Measurements from ENCODE around the gene WWTR1. TPM values are rescaled to one million over a fixed set of nuclear protein-coding genes. Genes with fewer than 3 reads are reported as not detected.

The WWTR1 gene
- total RNA-seq, 1 donor from 2014 or later = 209 TPM

- DNase-seq (ENCODE audit: low read depth) = no peak
Observed at GRCh38 chr3:149567381-149567780, 90.4 kb downstream of the WWTR1 start.

DNA sequence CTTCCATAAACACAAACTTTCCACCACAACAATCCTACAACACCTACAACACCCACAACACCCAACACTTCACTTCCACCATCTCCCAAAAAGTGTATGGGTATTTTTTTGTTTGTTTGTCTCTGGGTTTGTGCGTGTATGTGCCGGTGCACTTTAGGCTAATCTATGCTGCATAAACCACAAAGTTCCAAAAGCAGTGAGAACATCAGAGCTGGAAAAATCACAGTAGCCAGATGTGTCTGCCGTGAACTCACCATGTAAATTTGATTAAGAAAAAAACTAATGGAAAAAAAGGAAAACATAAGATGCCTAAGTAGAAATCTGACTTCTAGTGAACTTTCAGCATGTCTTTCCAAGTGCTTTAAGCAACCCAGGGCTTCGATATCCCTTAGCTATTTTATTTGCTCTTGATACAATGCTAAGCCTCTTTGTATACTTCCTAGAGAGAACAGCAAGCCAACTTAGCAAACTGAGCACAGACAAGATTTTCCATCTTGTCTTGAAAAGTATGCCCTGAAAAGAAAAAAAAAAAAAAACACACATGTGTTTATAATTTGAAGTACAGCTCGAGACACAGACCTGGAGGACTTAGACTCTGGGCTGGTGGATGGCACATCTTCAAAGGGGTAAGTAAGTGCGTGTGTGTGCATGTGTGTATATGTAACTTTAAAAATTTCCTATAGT lies 91.4 kb downstream of the WWTR1 start:
- no peak for DNase-seq (ENCODE audit: low read depth)

DNA sequence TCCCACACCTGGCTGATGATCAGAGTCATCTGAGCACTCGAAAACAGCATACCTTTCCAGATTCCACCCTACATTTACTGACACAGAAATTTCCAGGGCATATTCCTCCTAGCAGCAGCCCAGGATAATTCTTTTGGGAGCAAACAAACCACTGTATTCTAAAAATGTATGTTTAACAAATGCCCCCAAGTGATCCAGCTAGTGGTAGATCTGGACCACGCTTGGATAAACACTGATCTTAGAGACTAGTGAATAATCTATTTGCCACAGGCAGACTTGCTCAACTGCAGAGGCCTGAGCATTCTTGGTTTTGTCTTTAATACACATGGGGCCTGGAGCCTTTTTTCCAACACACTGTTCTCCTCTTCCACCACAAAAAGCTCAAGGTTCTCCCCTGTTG lies 93.7 kb downstream of the WWTR1 start:
- DNase-seq (ENCODE audit: low read depth) = peak; percentile 85

- DNase-seq (ENCODE audit: low read depth) = no peak
Observed at GRCh38 chr3:149563114-149563513, 94.7 kb downstream of the WWTR1 start.

GRCh38 chr3:149560617-149561016 lies 97.2 kb downstream of the WWTR1 start:
- no peak for DNase-seq (ENCODE audit: low read depth)

GRCh38 chr3:149560001-149560400 lies 97.8 kb downstream of the WWTR1 start:
- DNase-seq (ENCODE audit: low read depth) = no peak

GRCh38 chr3:149559525-149559924 lies 98.3 kb downstream of the WWTR1 start:
- DNase-seq (ENCODE audit: low read depth) = no peak

- DNase-seq (ENCODE audit: low read depth) = no peak
Observed at GRCh38 chr3:149555927-149556326, 101.9 kb downstream of the WWTR1 start.

- DNase-seq (ENCODE audit: low read depth) = peak; percentile 97
Observed at GRCh38 chr3:149554826-149555225, 103.0 kb downstream of the WWTR1 start.

GRCh38 chr3:149553781-149554451 lies 103.9 kb downstream of the WWTR1 start:
- DNase-seq (ENCODE audit: low read depth) = no peak

GRCh38 chr3:149552700-149553099 lies 105.1 kb downstream of the WWTR1 start:
- DNase-seq (ENCODE audit: low read depth) = no peak

- no peak for DNase-seq (ENCODE audit: low read depth)
Observed at GRCh38 chr3:149551500-149551899, 106.3 kb downstream of the WWTR1 start.

GRCh38 chr3:149548669-149549065 lies 109.2 kb downstream of the WWTR1 start:
- DNase-seq (ENCODE audit: low read depth) = no peak

- peak; percentile 89 for DNase-seq (ENCODE audit: low read depth)
Observed at GRCh38 chr3:149547954-149548668, 109.7 kb downstream of the WWTR1 start.

GRCh38 chr3:149547413-149547812 lies 110.4 kb downstream of the WWTR1 start:
- no peak for DNase-seq (ENCODE audit: low read depth)

- DNase-seq (ENCODE audit: low read depth) = no peak
Observed at GRCh38 chr3:149545049-149545448, 112.8 kb downstream of the WWTR1 start.

DNA sequence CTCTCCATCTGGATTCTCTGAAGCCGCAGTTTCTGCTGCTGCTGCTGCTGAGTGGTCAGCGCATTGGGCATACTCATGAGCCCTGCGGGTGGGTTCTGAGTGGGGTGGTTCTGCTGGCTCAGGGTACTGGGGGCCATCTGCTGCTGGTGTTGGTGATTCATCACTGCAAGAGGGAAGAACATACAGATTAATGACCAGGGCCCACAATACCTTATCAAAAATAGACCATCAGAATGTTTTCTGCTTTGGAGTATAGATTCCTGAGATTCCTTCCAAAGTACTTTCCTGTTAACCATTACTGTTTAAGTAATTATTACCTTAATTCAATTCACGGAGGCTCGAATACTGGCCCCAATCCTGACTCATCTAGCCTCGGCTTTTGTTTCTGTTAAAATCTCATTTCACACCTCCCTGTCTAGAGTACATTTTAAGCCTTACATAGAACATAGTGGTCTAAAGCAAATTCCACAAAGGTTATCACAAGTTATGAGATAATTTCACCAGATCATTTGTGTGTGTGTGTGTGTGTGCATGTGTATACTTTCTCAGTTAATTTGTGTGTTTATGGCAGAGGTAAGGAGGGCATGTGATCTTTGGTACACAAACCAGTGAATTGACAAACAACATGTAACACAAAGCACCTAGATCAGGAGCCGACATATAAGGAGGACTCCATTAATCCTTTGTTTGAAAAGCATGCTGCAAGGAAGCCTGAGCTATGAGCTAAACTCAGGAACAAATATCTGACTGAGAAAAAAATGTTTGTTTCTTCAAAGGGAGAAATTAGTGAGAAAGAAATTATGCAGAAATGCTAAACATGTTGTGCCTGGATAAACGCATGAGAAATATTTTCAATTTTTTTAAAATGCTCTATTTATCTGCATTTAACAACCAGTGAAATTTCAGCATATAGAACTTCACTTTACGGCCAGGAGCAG lies 115.2 kb downstream of the WWTR1 start:
- DNase-seq (ENCODE audit: low read depth) = peak; percentile 99

DNA sequence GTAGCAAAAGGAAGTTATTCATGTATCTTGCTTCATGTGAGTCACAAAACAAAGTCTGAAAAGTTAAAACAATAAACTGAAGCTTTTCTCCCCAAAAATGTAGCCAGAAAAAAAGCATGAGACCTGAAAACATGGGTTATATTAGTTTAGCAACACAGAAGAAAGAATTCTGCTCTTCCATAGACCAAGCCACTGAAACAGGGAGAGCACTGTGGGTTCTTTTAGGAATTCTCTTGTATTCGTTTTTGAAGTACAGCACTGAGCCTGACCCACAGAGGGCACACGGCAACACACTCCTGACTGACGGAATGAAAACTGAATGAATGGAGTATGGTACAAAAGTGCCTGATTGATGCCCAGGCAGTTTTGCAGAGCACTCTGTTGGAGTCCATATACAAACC lies 116.7 kb downstream of the WWTR1 start:
- peak; percentile 72 for DNase-seq (ENCODE audit: low read depth)

DNA sequence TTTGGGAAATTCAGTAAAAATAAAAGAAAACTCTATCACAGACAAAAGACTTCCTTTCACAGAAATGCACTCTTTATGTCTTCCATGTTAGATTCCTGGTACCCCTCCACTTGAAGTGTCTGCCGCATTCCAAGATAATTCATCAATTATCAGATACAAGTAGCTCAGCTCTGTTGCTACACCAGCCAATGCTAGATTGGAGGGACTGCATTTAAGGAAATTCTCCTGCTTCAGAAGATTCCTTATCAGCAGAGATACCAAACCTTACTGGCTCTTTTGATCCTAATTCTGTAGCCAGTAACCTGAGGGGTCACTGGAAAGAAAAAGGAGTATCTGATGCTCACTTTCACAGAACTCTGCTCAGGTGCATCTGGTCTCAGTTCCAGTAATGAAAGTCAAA lies 119.5 kb downstream of the WWTR1 start:
- no peak for DNase-seq (ENCODE audit: low read depth)

DNA sequence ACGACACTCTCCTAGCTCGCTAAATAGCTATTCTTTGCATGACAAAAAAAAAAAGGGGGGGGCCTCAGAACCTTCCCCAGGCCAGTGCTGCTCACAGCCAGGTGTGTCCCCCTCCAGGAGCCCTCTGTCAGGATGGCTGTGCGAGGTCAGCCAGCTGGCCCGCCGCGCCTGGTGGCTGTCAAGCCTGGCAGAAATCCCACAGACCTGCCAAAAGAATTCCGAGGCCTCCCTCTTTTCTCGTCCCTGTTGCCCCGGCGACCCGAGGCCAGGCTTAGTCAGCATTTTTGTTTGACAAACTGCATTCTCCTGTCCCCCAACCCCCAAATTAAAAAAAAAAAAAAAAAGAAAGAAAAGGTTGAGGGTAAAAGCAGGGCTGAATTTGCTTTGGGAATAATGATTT lies 121.4 kb downstream of the WWTR1 start:
- peak; percentile 69 for DNase-seq (ENCODE audit: low read depth)

DNA sequence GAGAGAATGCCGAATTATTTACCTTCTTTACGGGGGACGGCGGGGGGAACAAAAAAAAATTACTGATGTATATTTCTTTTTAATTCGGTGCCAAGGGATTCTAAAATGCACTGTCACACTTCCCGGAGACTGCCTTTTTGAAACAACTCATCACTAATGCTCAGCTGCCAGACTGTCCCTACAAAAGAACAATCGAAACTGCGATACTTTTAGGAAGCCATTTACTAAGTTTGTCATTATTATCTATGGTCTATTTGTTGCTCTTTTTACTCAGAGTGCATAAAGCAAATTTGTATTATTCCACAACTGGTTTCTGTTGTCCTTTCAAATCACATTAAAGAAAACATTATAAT lies 122.5 kb downstream of the WWTR1 start:
- no peak for DNase-seq (ENCODE audit: low read depth)
